ENCODE data around the gene ERRFI1.
"Not testable (repeated sequence)": the region's sequence is repeated elsewhere in the genome, so short reads cannot be mapped to it uniquely, and the experiment has no call there.

ERRFI1 gene, protein sequence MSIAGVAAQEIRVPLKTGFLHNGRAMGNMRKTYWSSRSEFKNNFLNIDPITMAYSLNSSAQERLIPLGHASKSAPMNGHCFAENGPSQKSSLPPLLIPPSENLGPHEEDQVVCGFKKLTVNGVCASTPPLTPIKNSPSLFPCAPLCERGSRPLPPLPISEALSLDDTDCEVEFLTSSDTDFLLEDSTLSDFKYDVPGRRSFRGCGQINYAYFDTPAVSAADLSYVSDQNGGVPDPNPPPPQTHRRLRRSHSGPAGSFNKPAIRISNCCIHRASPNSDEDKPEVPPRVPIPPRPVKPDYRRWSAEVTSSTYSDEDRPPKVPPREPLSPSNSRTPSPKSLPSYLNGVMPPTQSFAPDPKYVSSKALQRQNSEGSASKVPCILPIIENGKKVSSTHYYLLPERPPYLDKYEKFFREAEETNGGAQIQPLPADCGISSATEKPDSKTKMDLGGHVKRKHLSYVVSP

DNA sequence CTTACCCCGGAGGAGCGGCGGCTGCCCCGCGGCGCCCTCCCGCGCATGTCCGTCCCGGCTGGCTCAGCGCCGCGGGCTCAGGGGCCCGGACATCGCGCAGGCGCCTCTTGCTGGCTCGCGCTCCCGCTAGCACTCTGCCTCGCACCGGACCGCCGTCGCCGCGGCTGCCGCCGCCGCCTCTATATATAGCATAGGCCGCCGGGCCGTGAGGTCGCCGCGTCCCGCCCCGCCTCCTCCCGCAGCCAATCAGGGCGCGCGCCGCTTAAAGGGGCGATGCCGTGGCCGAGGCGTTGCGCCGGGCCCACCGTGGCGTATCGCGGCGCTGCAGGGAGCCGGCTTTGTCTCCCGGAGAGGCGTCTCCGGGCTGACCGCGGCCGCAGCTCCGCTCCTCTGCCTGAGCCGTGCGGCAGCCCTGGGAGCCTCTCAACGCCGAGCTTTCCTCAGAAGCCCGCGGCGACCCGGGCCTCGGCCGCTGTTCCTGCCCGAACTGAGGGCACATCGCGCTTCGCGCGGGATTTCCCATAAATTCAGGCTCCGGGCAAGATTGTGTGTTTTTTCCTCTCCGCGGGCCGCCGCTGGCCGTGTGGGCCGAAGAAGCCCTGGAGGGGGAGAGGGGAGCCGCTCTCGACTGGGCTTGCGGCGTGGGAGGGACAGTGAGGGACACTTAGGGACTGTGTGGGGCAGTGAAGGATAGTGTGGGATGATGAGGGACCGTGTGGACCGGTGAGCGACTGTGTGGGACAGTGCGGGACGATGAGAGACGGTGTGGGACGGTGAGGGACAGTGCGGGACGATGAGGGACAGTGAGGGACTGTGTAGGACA is at the start of gene ERRFI1:
Gene ERRFI1 (minus strand): TSS at position 157 of the 823 bp plus-strand sequence. CDS start 10,690 bp downstream, outside the sequence.
- no peak for DNase-seq (ENCODE audit: low read depth)

DNA sequence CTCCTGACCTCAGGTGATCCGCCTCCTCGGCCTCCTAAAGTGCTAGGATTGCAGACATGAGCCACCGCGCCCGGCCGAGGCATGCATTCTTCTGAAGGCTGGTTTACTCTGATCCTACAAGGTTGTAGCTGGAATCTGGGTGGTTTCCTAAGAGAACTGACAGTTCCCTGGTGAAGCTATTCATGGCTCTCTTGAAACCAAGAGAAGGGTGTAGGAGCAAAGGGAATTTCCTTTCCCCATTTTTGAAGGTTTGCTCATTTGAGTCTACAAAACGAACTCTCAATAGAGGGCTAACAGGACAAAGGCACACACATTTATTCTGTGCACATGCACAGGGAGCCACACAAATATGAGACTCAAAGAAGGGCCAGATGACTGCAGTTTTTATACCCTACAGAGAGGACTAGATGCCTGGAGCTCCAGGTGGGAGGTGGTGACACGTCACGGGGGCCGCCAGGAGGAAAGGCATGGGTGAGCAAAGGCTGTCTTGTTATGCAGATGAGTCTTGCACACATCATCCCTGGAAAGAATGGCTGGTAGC is 49.5 kb upstream of the ERRFI1 start:
- DNase-seq (ENCODE audit: low read depth) = no peak

DNA sequence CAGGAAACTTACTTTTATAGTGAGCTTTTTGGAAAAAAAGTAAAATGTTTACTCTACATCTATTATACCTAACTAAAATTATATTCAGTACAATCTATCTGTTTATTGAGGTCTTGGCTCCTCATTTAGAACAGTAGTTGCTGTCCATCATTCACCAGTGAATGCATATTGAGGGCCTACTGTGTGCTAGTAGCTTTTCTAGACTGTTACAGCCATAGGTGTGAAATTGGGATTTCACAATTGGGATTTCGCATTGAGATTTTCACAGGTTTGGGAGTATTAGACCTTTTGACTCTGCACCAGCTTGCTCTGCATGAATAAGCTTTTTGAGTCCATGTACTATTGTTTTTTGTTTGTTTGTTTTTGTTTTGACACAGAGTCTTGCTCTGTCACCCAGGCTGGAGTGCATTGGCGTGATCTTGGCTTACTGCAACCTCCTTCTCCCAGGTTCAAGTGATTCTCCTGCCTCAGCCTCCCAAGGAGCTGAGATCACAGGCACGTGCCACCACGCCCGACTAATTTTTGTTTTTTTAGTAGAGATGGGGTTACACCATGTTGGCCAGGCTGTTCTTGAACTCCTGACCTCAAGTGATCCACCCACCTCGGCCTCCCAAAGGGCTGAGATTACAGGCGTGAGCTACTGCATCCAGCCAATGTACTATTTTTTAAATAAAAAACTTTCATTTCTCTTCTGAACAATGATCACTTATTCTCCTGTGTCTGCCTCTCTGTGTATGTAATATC is 47.2 kb upstream of the ERRFI1 start:
- DNase-seq (ENCODE audit: low read depth) = no peak

DNA sequence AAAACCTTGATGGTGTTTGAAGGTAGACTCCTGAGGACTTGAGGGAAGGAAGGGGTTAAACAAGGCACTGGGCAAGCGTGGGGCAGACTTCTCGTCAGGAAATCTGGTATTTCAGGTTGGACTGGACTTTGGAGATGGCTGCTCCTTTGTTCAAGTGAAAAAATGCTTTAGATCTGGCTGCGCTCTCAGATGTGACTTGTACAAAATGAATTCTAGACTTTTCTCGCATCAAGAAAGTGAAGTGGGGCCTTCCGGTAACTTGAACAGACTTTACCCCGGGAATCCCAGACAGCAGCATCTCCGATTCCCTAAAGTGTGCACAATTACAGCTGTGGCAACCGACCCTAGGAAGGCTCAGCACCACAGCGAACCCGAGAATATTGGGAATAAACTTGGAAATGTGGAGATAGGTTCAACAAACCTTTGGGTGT is 44.3 kb upstream of the ERRFI1 start:
- DNase-seq (ENCODE audit: low read depth) = no peak

DNA sequence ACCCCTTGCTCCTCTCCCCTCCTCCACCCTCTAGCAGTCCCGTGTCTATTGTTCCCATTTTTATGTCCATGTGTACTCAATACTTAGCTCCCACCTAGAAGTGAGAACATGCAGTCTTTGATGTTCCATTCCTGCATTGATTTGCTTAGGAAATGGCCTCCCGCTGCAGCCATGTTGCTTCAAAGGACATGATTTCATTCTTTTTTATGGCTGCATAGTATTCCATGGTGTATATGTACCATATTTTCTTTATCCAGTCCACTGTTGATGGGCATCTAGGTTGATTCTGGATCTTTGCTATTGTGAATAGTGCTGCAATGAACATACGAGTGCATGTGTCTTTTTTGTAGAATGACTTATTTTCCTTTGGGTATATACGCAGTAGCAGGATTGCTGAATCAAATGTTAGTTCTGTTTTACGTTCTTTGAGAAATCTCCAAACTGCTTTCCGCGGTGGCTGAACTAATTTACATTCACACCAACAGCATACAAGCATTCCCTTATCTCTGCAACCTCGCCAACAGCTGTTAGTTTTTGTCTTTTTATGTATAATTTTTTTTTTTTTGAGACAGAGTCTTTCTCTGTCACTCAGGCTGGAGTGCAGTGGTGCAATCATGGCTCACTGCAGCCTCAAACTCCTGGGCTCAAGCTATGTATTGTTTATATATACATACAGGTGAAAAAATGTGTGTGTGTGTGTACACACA is 43.7 kb upstream of the ERRFI1 start:
- DNase-seq (ENCODE audit: low read depth) = not testable (repeated sequence)

DNA sequence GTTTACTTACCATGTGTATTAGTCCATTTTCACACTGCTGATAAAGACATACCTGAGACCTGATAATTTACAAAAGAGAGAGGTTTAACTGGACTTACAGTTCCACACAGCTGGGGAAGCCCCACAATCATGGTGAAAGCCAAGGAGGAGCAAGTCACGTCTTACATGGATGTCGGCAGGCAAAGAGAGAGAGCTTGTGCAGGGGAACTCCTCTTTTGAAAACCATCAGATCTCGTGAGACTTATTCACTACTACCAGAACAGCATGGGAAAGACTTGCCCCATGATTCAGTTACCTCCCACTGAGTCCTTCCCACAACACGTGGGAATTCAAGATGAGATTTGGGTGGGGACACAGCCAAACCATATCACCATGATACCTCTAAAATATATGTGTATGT is 39.3 kb upstream of the ERRFI1 start:
- no peak for DNase-seq (ENCODE audit: low read depth)

DNA sequence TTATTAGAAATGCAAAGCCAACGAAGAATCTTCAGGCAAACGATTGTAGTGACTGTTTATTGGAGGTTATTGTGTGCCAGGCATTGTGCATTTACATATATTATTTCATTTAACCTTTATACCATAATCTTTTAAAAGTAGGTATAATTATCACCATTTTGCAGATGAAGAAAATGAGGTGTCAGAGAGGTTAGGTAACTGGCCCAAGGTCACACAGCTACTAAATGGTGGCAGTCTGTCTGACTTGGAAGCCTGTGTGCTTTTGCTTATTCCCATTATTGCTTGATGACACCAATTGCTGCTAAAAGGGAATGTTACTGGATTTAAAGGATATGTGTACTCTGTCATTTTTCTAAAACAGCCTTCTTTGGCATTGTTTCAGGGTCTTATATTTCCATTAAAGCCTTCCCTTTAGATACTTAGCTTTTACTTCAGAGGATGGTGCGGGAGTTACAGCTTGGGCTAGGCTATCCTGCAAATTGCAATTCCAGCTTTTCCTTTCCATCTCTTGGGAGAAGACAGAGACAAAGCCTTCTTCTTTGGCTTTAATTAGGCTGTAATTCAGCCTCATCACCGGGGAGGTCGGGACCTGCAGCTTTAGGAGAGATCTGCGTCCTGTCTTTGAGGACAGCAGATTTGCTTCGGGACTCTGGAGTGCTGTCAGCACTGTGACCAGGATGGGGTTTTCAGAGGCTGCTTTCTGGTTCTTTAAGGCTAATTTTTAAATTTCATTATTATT is 37.4 kb upstream of the ERRFI1 start:
- DNase-seq (ENCODE audit: low read depth) = no peak

DNA sequence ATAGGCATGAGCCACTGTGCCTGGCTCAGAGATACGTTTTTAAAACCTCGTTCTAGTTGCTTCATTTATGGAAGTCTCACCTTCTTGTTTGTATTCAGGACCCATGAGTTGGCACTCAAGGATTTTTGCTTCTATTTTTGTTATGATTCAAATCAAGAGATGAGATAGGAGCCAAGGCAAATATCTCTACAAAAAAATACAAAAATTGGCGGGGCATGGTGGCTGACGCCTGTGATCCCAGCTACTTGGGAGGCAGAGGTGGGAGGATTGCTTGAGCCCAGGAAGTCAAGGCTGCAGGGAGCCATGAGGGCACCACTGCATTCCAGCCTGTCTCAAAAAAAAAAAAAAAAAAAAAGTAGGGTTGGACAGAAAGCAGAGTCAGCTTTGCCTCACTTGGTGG is 36.8 kb upstream of the ERRFI1 start:
- DNase-seq (ENCODE audit: low read depth) = no peak

DNA sequence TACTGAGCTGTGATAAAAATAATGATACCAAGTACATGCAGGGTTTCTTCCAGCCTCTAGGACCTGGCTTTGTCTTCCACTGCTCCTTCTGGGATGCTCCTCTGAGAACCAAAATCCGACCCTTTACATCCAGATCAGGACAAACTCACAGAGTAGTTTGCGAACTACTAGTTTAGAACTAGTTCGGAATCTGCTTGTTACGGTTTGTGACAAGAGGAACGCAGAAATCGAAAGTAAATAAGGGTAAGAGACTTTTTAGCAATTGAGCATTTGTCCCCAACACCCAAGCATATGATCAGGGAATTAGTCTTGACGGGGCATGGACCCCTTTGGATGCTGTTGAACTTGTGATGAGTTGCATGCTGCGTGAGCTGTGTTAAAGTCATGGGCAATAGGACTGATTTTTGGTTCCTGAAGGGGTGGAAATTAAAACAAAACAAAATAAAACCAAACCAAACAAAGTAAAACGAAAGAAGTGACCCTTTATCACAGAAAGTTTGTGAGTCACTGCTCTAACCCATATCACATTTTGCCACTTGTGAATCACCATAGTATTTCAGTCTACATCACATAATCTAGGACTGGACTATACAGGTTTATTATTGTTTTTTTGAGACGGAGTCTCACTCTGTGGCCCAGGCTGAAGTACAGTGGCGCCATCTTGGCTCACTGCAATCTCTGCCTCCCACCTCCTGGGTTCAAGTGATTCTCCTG is 35.7 kb upstream of the ERRFI1 start:
- DNase-seq (ENCODE audit: low read depth) = no peak

DNA sequence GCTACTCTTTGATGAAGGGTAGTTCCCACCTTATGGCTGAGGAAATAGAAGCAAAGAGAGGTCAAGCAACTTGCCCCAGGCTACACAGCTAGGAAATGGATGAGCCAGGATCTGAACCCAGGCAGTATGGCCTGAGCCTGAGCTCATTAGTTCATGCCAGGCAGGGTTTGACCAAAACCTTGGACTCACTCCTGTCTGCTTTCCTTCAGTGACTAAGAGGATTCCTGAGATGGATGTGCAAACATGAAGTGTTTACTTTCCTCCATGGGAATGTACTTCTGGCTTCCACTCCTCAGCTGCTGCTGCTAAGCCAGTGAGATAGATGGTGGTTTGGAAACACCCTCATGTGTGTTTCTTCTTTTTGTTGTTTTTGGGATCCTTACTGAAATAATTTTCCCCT is 35.1 kb upstream of the ERRFI1 start:
- DNase-seq (ENCODE audit: low read depth) = peak; percentile 95

DNA sequence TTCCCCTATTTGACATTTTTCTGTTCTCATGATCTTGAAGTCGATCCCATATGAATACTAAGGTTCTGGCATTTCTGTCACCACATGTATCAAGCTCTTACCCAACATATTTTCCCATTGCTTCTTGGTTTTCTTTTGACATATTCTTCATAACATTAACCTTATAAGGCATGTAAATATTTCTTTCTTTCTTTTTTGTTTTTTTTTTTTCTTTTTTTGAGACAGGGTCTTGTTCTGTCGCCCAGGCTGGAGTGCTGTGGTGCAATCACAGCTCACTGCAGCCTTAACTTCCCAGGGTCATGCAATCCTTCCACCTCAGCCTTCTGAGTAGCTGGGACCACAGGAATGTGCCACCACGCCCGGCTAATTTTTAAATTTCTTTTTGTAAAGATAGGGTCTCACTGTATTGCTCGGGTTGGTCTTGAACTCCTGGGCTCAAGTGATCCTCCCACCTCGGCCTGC is 33.1 kb upstream of the ERRFI1 start:
- DNase-seq (ENCODE audit: low read depth) = no peak

DNA sequence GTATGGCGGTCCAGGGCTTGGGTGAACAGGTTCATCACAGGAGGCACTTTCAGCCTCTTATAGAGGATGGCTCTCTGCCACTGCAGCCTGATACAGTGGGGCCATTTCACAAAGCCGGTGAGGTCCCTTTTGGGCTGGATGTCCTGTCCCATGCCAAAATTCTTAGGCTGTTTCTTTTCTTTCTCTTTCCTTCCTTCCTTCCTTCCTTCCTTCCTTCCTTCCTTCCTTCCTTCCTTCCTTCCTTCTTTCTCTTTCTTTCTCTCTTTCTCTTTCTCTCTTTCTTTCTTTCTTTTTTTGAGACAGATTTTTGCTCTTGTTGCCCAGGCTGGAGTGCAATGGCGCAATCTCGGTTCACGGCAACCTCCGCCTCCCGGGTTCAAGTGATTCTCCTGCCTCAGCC is 31.7 kb upstream of the ERRFI1 start:
- not testable (repeated sequence) for DNase-seq (ENCODE audit: low read depth)

DNA sequence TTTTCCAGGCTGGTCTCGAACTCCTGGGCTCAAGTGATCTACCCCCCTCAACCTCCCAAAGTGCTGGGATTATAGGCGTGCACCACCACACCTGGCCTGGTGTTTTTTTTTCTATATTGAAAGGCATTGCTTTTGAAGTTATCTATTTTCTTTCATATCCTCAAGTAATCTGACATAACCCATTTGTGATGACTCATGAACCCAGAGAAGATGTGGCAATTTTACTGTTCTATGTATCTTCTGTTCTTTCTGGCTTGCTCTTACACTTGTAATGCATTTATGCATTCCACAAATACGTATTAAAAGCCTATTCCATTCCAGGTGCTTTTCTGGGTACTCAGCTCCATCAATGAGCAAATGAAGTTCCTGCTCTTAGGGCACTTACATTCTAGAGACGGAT is 29.9 kb upstream of the ERRFI1 start:
- DNase-seq (ENCODE audit: low read depth) = no peak

DNA sequence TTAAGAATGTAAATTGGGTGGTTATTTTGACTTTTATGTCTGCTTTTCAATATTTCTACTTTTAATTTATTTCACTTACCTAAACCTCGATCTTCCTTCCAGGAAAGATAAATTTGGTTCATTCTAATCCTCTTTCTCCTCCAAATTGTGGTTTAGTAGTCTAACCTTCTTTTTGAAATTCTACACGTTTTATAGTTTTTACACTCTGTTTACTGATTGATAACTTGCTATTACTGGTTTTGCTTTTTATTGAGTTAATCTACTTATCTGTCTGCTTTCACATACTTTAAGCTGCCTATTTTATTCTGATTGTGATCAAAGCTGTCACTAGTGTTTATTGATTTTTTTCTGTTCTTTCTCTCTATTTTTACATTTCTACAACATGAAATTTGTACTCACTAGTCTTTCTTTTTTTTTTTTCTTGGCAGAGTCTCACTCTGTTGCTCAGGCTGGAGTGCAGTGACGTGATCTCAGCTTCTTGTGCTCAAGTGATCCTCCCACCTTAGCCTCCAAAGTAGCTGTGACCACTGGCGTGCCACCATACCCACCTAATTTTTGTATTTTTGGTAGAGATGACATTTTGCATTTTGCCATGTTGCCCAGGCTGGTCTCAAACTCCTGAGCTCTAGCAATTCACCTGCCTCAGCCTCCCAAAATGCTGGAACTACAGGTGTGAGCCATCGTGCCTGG is 27.9 kb upstream of the ERRFI1 start:
- DNase-seq (ENCODE audit: low read depth) = no peak

DNA sequence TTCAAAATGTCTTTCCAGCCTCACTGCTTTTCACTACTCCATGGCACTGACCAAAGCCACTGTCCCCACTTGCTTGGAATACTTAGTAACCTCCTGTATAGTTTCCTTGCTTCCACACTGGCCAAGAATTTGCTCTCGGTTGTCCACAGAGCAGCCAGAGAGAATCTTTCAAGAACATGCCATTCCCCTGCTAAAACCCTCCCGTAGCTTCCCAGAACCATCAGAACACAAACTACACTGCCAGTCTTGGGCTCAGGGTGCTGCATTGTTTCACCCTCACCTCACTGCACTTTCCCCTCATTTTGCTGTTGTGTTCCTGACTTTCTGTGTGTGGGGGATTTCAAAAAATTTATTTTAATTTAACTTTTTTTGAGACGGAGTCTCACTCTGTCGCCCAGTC is 25.5 kb upstream of the ERRFI1 start:
- no peak for DNase-seq (ENCODE audit: low read depth)

DNA sequence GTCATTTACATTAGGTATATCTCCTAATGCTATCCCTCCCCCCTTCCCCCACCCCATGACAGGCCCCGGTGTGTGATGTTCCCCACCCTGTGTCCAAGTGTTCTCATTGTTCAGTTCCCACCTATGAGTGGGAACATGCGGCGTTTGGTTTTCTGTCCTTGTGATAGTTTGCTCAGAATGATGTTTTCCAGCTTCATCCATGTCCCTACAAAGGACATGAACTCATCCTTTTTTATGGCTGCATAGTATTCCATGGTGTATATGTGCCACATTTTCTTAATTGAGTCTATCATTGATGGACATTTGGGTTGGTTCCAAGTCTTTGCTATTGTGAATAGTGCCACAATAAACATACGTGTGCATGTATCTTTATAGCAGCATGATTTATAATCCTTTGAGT is 23.1 kb upstream of the ERRFI1 start:
- not testable (repeated sequence) for DNase-seq (ENCODE audit: low read depth)

DNA sequence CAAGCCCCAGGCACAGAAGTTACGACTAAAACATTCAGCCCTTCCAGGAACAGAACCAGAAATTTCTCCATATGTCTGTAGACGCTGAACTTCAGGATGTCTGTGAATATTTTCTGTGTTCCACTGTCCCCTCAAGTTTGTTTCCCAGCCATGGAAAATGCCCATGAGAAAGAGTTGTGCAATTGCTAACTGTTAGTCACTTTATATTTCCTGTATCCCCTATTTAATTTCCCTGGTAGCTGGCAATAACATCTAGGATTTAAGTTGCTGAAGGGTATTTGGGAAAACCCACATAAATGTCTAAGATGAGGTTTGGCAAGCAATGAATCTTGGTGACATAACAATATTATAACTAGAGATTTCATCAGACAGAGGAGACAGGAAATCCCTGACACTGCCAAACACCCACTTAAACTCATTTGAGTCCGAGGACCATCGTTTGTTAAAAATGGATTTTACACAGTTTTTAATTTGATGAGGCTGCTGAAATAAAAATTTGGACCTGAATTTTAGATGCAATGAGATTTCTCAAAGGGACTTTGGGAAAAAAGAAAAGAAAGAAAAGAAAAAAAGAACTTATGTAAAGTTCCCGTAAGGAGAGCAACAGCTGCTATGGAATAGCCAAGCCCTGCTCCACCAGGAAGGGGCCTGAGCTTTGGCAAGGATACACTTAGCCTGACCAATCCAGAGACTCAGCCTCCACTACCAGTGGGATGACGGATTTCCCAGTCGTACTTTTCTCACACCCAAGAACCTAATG is 21.8 kb upstream of the ERRFI1 start:
- DNase-seq (ENCODE audit: low read depth) = no peak

DNA sequence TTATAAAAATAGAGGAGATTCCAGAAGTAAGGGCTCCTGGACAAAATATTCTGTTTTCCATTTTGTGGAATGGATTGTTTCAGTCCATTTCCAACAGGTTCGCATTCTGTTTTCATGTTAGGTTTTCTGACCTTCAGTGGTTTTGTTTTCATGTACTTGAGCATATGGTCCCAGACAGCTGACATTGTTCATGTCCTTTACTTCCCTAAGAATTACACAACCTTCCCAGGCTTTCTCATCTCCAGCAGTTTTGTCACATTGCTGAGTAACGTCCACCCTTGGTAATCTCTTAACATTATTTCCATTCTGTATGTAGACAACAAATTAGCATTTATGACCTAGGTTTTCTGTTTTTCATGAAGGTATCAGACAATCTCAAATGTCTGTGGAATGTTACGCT is 21.0 kb upstream of the ERRFI1 start:
- no peak for DNase-seq (ENCODE audit: low read depth)

DNA sequence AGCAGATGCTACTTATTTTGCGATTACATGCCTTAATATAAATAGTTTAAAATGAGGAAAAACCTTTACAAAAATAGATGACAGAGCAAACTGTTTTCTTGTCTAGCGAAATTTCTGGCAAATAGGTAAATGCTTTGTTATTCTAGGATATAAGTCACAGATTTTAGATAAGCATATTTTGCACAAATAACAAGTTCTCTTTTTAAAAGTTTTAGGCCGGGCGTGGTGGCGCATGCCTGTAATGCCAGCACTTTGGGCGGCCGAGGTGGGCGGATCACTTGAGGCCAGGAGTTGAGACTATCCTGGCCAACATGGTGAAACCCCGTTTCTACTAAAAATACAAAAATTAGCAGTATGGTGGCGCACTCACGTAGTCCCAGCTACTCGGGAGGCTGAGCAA is 20.3 kb upstream of the ERRFI1 start:
- no peak for DNase-seq (ENCODE audit: low read depth)
